Stomach (tissue), 4 donors: ENCODE data around the gene CDC45.

Source experiments
- POLR2A ChIP-seq, 4 donors: fragments of 450-650 bp; IDR thresholded peaks; one replicate each; pipeline ENCODE4 v1.6.1; 2016; ENCODE audit warnings: antibody characterized with exemption in 4 of 4, control low read depth in 2 of 4, mild to moderate bottlenecking in 1 of 4, moderate library complexity in 1 of 4
- POLR2AphosphoS5 ChIP-seq, 3 donors: sonication (generic); formaldehyde crosslinking; IDR thresholded peaks; one replicate each; pipeline ENCODE4 v1.6.1; 2016; ENCODE audit warnings: antibody characterized with exemption in 3 of 3
- TF ChIP-seq, protein P1 (sequence below), 7 experiments: fragments of 450-650 bp in 4 of 7; fragments of 200-600 bp in 3 of 7; sonication (generic) in 3 of 7; IDR thresholded peaks; one replicate each; pipeline ENCODE4 v1.5.1; 2016 to 2019; ENCODE audit warnings: antibody characterized with exemption in 7 of 7, control low read depth in 2 of 7, mild to moderate bottlenecking in 1 of 7

GRCh38 chr22:19494001-19494560 lies 14.4 kb downstream of the CDC45 start:
- TF ChIP-seq POLR2A (IDR thresholded peaks at IDR 0.05) (no peak), POLR2AphosphoS5 (IDR thresholded peaks at IDR 0.05) (no peak)
- TF ChIP-seq, protein P1, sequence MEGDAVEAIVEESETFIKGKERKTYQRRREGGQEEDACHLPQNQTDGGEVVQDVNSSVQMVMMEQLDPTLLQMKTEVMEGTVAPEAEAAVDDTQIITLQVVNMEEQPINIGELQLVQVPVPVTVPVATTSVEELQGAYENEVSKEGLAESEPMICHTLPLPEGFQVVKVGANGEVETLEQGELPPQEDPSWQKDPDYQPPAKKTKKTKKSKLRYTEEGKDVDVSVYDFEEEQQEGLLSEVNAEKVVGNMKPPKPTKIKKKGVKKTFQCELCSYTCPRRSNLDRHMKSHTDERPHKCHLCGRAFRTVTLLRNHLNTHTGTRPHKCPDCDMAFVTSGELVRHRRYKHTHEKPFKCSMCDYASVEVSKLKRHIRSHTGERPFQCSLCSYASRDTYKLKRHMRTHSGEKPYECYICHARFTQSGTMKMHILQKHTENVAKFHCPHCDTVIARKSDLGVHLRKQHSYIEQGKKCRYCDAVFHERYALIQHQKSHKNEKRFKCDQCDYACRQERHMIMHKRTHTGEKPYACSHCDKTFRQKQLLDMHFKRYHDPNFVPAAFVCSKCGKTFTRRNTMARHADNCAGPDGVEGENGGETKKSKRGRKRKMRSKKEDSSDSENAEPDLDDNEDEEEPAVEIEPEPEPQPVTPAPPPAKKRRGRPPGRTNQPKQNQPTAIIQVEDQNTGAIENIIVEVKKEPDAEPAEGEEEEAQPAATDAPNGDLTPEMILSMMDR (IDR thresholded peaks at IDR 0.05): no peak
